GM21515 (cell line): ENCODE data around the gene LCAT.
"Not testable (repeated sequence)": the region's sequence is repeated elsewhere in the genome, so short reads cannot be mapped to it uniquely, and the experiment has no call there.

Source experiments
- ATAC-seq: cut with Tn5 transposase; IDR thresholded peaks from one replicate; pipeline ENCODE4 v1.9.1; 2021; ENCODE audit not compliant: unreplicated experiment

LCAT gene, protein sequence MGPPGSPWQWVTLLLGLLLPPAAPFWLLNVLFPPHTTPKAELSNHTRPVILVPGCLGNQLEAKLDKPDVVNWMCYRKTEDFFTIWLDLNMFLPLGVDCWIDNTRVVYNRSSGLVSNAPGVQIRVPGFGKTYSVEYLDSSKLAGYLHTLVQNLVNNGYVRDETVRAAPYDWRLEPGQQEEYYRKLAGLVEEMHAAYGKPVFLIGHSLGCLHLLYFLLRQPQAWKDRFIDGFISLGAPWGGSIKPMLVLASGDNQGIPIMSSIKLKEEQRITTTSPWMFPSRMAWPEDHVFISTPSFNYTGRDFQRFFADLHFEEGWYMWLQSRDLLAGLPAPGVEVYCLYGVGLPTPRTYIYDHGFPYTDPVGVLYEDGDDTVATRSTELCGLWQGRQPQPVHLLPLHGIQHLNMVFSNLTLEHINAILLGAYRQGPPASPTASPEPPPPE

GRCh38 chr16:67943619-67944504 is at the start of gene LCAT:
TSS of gene LCAT (minus strand) at chr16:67944120. CDS start at chr16:67944101, 19 bp downstream.
- no peak for ATAC-seq

DNA sequence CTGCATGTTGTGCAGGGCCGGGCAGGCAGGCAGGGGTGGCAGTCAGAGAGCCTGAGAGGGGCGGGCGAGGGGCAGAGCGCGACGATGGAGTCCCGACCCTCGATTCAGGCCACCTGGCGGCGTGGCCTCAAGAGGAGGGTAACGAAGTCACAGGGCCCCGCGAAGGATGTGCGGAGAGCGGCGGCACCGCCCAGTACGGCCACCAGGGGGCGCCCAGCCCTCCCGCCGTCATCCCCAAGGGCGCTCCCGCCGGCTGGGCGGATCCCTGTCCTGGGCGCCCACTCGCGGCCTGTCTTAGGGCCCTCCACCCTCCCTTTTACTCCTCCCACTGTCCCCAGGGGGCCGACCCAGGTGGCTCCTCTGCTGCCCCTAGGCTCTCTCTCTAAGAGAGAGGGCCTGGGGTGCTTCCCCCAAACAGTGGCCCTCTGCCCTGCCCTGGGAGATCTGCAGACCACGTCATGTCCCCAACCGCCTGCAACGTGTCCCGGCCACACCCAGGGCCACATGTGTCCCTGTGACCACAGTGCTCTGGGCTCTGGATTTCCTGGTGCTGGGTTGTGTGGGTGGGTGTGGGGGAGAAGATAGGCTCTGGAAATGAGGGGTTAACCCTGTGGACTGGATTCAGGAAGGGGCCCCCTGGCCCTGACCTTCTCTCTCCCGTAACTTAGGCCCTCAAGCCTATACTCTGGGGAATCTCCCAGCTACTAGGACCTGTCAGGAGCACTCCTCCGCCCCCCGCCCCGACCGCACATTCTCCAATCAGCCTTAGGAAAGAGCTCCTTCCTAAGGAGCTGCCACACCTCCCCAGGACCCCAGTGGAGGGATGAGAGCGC is 49.5 kb upstream of the LCAT start:
- ATAC-seq: peak; percentile 65

DNA sequence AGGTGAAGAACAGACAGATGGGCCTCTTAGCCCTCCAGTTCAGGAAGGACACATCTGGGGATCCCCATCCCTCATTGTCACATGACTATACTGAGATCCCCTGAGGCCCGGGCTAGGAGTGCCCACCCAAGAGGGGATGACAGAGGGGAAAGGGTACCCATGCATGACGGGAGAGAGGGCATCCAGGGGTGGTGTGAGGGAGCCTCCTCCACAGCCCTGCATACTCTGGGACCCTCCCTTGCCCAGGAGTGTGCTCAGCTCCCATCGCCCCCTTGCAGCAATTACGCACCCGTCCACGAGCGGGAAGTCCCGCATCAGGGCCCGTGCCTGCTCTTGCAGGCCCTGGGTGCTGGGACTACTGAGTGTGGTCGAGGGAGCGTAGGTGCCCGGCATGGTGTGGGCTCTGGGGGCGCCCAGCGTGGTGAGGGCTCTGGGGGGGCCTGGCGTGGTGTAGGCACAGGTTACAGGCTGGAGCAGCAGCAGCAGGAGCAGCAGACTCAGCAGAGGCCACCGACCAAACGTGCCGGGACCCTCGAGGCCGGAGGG is 48.8 kb upstream of the LCAT start:
- peak; percentile 5 for ATAC-seq

DNA sequence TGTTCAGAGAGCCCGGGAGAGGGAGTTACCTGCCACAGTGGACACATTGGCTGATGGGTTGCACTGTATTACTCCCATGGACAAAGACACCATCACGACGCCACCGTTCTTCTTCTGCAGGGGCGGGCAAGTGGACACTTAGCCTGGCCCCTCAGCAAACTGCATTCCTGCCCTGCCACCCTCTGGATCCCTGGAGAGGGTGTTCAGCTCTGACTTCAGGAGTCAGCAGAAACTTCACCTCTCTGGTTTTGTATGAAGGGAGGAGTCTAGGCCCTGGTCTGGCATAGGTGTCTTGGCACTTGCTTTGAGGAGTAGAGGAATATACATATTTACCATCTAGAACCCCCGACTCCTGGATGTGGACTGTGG is 46.1 kb upstream of the LCAT start:
- ATAC-seq: no peak

DNA sequence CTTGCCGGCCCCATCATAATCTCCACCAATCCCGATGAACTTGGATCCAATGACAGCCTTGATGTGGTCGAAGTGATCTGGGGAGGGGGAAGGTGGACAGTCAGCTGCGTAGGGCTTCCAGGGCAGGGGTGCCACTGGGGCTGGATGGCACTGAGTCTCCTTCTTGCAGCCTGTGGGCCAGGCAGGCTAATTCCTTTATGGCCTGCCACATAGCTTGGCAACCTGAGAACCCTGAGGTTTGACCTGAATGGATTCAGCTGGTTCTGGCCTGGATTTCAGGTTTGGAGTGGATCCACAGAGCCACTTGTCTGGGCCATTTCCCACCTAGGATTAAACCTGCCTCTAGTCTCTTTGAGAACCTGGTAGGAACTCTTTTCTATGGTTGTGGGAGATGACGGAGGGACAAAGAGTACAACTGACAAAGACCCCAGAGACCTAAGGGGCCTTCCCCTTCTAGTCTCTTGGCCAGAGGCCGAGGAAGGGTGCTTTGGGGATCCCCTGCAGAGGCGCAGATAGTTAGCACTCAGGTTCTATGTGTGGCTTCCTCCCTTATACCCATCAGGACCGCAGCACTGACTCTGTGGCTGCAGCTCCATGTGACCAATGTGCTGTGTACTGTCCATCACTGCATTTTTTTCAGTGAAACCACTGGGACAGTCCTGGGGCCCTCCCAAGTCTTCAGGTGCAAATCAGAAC is 45.5 kb upstream of the LCAT start:
- no peak for ATAC-seq

DNA sequence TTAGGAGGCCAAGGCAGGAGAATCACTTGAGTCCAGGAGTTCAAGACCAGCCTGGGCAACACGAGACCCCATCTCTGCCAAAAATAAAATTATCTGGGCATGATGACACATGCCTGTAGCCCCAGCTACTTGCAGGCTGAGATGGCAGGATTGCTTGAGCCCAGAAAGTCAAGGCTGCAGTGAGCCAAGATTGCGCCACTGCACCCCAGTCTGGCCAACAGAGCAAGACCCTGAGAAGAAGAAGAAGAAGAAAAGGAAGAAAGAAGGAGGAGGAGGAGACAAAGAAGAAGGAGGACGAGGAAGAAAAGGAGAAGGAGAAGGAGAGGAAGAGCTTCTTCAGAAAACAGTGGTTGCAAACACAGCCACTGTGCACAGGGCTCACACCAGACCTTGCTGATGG is 44.8 kb upstream of the LCAT start:
- ATAC-seq: no peak

GRCh38 chr16:67987460-67988160 is 43.7 kb upstream of the LCAT start:
- no peak for ATAC-seq

- ATAC-seq: no peak
These were observed 43.0 kb upstream of the LCAT start for GRCh38 chr16:67986949-67987348.

DNA sequence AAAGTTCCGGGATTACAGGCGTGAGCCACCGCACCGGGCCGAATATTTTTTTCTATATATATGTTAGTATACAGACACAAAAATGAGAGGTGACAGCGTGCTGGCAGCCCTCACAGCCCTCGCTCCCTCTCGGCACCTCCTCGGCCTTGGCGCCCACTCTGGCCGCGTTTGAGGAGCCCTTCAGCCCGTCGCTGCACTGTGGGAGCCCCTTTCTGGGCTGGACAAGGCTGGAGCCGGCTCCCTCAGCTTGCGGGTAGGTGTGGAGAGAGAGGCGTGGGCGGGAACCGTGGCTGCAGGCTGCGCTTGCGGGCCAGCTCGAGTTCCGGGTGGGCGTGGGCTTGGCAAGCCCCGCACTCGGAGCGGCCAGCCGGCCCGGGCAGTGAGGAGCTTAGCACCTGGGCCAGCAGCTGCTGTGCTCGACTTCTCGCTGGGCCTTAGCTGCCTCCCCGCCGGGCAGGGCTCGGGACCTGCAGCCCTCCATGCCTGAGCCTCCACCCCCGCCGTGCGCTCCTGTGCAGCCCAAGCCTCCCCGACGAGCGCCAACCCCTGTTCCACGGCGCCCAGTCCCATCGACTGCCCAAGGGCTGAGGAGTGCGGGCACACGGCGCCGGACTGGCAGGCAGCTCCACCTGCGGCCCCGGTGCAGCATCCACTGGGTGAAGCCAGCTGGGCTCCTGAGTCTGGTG is 38.2 kb upstream of the LCAT start:
- ATAC-seq: no peak

GRCh38 chr16:67979955-67980678 is 36.2 kb upstream of the LCAT start, which contains the start of gene DPEP3:
TSS of gene DPEP3 (minus strand) at chr16:67980499. CDS start at chr16:67980380, 119 bp downstream.
- no peak for ATAC-seq

- ATAC-seq: no peak
These were observed 33.7 kb upstream of the LCAT start for GRCh38 chr16:67977469-67978227.

DNA sequence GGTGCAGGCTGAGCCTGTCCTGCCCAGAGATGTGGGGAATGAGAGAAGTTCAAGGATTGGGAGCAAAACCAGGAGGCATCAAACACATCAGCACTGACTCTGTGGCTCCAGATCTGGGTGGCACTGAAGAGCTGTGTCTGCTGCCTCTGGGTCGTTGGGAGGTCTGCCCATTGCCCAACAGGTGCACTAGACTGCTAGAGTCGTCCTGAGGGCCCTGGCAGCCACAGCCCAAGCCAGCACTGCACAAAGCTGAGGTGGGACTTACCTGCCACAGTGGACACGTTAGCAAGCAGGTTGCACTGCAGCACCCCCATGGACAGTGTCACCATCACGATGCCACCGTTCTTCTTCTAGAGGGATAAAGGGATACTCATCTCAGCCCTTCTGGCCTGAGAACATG is 33.1 kb upstream of the LCAT start:
- no peak for ATAC-seq

- ATAC-seq: no peak
These were observed 32.3 kb upstream of the LCAT start for GRCh38 chr16:67976205-67976604.

DNA sequence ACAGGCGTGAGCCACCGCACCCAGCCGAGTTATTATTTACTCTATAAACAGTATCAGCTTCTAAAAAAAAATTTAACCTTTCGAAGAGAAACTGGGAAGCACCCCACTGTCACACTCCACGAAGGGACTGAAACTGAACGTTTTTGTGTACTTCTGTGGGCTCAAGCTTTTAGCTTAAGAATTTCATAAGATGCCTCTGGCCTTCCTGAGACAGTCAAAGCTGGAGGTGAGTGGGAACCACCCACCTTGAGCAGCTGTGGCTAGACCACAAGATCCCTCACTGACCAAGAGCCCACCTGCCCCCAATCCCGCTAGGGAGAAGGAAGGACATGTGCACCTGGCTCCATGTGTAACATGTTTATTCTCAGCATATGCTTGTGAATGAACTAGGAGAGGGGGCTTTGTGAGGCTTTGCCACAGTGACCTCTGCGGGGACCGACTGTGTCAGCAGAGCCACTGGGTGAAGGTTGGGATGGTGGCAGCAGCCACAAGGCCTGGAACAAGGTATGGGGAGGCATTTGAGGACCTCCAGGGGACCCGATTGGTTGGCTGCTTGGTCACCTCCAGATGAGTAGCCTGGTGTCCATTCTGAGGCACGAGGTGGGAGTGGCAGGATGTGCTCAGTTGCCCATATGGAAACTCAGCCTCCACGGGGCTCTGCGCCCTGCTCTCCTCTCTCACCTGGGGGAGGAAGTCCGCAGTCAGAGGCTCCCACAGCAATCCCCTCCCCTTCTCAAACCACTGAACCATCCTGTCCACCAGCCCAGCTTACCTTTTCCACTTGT is 31.6 kb upstream of the LCAT start:
- ATAC-seq: no peak

- not testable (repeated sequence) for ATAC-seq
These were observed 28.4 kb upstream of the LCAT start for GRCh38 chr16:67972285-67972684.

DNA sequence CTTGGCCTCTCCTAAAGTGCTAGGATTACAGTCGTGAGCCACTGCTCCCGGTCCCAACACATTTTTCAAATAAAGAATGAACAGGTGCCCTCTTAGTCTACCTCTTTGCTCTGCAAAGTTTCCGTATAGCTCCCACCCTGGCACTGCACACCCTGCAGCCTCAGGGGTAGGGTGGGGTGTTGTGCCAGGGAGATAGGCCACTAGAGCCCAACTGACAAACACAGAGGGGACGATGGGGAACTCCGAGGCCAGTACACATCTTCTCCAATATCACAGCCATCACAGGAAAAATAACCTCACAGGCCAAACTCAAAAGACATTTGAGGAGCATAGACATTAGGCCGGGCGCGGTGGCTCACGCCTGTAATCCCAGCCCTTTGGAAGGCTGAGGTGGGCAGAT is 27.2 kb upstream of the LCAT start:
- no peak for ATAC-seq
